ENCODE measurements around the gene KIAA0513. TPM values are rescaled to one million over a fixed set of nuclear protein-coding genes. Genes with fewer than 3 reads are reported as not detected.
"Not testable (repeated sequence)": the region's sequence is repeated elsewhere in the genome, so short reads cannot be mapped to it uniquely, and the experiment has no call there.

Gene KIAA0513
- total RNA-seq, 1 experiment from 2014 or later: 2.4 TPM

DNA sequence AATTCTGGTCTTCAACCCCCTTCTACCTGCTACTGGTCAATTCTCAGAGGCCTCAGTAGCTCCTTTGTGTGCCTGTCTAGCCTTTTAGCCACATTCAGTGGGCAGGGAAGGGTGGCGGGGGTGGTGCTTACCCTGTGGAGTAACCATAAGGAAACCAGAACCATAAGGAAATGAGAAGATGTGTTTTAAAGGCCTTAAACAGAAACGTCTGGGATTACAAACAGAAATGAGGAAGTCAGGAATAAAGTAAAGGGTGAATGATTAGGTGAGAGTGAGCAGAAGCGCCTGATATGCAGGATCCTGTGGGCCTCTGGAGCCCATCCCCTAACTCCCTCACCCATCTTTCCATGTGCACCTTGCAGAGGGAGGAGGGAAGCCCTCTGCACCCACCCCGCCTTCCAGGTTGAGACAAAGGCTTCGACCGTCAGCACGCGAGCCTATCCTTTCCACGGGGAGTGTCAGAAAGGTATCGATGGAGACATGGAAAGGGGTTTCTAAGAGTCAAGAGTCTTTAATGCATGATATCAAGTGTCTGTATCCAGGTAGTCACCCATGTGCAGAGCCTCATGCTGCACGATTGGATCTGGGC is 20.4 kb downstream of the KIAA0513 start:
- Histone ChIP-seq H3K36me3 (no peaks in the 10 kb centered on the region), H3K4me1 (no peaks in the 10 kb centered on the region), H3K9me3 (replicated peaks) (no peaks in the 10 kb centered on the region), H3K27me3 (no peaks in the 10 kb centered on the region), H3K27ac (no peak overlapping the region), H3K4me3 (no peak overlapping the region)
- no peak for DNase-seq

DNA sequence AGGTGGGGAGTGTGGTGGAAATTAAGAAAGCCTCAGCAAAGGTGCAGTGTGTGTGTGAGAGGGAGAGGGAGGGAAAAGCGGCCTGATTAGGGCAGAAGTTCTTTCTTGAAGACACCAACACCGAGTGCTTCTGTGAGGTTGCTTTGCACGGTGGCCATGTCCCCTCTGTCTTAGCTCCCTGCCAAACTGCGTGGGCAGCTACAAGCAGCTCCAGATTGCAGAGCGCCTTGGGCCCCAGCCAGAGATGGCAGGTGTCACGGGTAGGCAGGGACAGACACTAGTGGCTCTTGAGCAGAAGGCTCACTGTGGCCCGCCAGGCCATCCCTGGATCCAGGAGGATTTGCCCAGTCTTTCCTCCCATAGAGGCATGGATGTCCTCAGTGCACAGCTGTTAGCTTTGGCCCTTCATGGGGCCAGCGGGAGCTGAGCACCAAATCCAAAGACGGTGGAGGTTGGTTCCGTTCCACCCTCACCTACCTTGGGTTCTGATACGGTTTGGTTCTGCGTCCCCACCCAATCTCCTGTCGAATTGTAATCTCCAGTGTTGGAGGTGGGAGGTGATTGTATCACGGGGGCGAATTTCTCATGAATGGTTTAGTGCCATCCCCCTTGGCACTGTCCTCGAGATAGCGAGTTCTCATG is 21.4 kb downstream of the KIAA0513 start:
- H3K27me3 ChIP-seq: no peaks in the 10 kb centered on the region
- no peaks in the 10 kb centered on the region for H3K9me3 ChIP-seq (replicated peaks)
- no peak for DNase-seq
- no peak overlapping the region for H3K27ac ChIP-seq
- H3K4me3 ChIP-seq: no peak overlapping the region
- H3K4me1 ChIP-seq: no peaks in the 10 kb centered on the region
- no peaks in the 10 kb centered on the region for H3K36me3 ChIP-seq

DNA sequence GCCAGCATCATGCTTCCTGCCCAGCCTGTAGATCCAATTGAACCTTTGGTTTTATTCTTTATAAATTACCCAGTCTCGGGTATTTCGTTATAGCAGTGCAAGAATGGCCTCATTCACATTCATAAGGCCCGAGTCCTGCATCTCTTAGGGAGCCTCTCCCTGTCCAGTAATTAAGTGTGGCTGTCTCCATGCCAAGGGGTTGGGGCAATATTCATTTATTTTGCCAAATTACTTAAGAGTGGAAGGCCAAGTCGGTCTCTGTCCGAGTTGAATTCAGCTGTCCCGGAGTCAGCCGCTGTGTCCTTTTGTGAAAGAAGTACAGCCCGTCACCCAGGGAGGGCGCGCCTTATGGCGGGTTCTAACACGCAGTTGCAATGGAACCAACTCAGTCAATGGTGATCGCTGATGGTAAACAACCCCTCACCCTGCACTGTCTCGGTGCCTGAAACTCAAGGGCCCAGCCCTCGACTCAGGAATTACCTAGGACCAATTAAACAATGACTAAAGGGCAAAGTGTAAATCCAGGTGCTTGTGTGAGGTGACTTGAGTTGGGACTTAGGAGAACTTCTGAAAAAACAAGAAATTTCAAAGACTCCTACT is 22.2 kb downstream of the KIAA0513 start:
- Histone ChIP-seq H3K9me3 (replicated peaks) (no peaks in the 10 kb centered on the region), H3K27ac (no peak overlapping the region), H3K4me1 (no peaks in the 10 kb centered on the region; the same call in 1 of the 2 replicates), H3K36me3 (no peaks in the 10 kb centered on the region), H3K27me3 (no peaks in the 10 kb centered on the region), H3K4me3 (no peak overlapping the region)
- no peak for DNase-seq

DNA sequence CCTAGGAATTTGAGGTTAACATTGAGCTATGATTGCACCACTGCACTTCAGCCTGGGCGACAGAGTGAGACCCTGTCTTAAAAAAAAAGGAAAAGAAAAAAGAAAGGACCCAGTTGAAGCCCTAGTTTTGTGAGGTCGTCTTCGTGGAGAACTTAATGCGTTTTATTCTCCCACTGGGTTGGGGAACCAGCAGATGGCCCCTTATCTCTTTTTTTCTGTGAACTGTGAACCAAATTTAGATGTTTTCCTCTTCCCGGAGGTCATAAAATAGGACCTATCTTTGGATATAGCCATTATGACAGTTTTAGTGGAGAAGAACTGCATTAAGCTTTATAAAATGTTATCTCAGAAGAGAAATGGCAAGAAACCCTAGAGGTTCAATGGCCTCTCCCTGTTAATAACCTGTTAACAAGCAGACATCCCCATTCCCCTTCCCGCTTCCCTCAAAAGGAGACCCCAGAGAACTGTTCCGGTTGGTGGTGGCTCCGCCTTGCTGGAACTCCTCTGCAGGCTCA is 23.5 kb downstream of the KIAA0513 start:
- Histone ChIP-seq H3K9me3 (replicated peaks) (no peaks in the 10 kb centered on the region), H3K4me3 (no peak overlapping the region), H3K4me1 (peaks cover 6% of the 10 kb centered on the region; the same call in 1 of the 2 replicates), H3K27ac (no peak overlapping the region), H3K27me3 (no peaks in the 10 kb centered on the region), H3K36me3 (no peaks in the 10 kb centered on the region)
- DNase-seq: no peak

DNA sequence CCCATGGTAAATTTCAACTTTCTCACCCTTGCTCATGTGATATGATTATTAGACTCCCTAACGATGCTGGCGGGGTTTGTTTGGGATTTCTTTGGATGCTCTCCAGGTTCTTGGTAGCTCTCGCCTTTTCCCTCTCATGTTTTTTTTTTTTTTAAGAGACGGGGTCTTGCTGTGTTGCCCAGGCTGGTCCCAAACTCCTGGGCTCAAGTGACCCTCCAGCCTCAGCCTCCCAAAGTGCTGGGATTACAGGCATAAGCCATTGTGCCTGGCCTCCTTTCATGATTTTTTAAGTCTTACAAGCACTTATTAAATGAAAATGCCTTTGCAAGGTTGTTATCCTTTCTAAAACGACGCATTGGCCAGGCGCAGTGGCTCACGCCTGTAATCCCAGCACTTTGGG is 24.1 kb downstream of the KIAA0513 start:
- Histone ChIP-seq H3K36me3 (no peaks in the 10 kb centered on the region), H3K27me3 (no peaks in the 10 kb centered on the region), H3K4me1 (peaks cover 7% of the 10 kb centered on the region; the same call in 1 of the 2 replicates), H3K4me3 (no peak overlapping the region), H3K9me3 (replicated peaks) (no peaks in the 10 kb centered on the region), H3K27ac (no peak overlapping the region)
- DNase-seq: no peak

DNA sequence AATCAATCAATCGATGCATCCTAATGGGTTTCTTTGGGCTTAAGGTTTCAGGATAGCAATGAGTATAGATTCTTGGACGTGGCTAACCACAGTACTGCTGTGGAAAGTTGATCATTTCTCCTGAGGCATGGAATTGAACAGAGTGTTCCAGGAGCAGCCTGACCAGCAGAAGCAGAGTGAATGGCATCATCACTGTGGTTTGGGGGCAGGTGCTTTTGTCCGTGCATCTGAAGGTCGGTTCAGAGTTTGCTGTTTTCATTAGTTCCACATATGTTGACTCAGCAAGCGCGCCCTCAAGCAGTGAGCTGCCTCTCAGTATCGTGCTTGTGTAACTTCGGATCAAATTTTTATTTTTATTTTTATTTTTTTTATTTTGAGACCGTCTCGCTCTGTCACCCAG is 24.9 kb downstream of the KIAA0513 start:
- DNase-seq: no peak
- H3K9me3 ChIP-seq (replicated peaks): no peaks in the 10 kb centered on the region
- peaks cover 7% of the 10 kb centered on the region; the same call in 1 of the 2 replicates for H3K4me1 ChIP-seq

DNA sequence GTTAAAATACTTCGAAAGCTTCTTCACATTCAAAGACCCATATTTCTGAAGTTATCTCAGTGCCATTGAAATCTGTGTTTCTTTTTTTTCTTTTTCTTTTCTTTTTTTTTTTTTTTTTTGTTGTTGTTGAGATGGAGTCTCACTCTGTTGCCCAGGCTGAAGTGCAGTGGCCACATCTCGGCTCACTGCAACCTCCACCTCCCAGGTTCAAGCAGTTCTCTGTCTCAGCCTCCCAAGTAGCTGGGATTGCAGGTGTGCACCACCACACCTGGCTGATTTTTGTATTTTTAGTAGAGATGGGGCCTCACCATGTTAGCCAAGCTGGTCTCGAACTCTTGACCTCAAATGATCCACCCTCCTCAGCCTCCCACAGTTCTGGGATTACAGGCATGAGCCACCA is 26.7 kb downstream of the KIAA0513 start:
- not testable (repeated sequence) for H3K27ac ChIP-seq; H3K4me3 ChIP-seq; H3K27me3 ChIP-seq; DNase-seq; H3K4me1 ChIP-seq; H3K9me3 ChIP-seq (replicated peaks); H3K36me3 ChIP-seq

More for the DNA sequence above, 24.9 kb downstream of the KIAA0513 start:
- H3K27ac ChIP-seq: no peak overlapping the region
- H3K27me3 ChIP-seq: no peaks in the 10 kb centered on the region
- H3K4me3 ChIP-seq: no peak overlapping the region
- no peaks in the 10 kb centered on the region for H3K36me3 ChIP-seq

DNA sequence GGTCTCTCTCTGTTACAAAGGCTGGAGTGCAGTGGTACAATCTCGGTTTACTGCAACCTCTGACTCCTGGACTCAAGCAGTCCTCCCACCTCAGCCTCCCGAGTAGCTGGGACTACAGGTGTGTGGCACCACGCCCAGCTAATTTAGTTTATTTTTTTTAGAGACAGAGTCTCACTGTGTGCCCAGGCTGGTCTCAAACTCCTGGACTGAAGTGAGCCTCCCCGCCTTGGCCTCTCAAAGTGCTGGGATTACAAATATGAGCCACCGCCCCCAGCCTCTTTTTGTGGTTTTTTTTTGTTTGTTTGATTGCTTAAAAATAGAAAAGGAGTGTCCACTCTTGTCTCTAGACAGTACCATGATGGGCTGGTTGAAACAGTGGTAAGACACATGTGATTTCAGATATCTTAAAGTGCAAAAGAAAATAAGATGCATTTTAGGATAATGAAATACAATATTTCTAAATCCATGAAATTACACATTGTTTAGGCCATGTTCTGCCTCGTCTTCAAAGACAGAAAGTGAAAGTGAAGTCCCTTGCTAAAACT is 27.4 kb downstream of the KIAA0513 start:
- Histone ChIP-seq H3K4me3 (no peak overlapping the region), H3K36me3 (no peaks in the 10 kb centered on the region), H3K27me3 (no peaks in the 10 kb centered on the region), H3K9me3 (replicated peaks) (no peaks in the 10 kb centered on the region), H3K27ac (no peak overlapping the region; the same call in 1 of the 2 replicates), H3K4me1 (peaks cover 7% of the 10 kb centered on the region; the same call in 1 of the 2 replicates)
- DNase-seq: no peak

DNA sequence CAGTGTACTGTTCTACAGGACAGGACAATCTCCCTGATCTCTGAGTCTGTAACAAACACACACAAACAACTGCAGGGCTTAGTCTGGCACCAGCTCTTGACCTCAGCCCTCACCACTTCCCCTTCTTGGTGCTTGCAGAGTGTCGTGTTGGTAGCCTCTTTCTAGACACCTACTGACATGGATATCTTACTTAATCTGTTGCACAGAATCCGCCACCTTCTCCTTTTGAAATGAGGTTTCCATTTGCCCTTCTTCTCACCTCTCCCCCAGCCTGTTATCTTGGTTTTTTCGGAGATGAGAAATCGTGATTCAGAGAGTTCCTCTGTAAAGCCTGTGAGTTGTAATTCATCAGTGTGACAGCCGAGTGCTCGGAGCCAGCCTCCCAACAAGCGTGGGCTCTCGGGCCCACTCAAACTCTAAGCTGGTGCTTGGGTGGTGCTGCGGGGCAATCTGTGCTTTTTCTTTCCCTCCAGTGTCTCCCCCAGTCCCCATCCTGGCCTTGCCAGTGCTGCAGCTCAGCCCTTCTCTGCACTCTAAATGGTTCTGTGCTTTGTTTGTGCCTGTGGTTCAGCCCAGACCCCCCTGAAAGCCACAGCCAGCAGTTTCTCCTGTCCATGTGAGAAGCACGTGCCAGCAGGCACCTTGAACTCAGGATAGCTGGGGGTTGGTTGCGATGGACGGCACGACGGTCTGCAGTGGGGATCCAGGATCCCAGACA is 28.1 kb downstream of the KIAA0513 start:
- no peaks in the 10 kb centered on the region for H3K36me3 ChIP-seq
- H3K4me1 ChIP-seq: peaks cover 7% of the 10 kb centered on the region; the same call in 1 of the 2 replicates
- no peaks in the 10 kb centered on the region for H3K27me3 ChIP-seq
- H3K27ac ChIP-seq: peak overlapping the region; percentile 19; the same call in 1 of the 2 replicates
- peak; percentile 34 to 56 for DNase-seq
- no peak overlapping the region; the same call in 1 of the 2 replicates for H3K4me3 ChIP-seq
- H3K9me3 ChIP-seq (replicated peaks): no peaks in the 10 kb centered on the region

DNA sequence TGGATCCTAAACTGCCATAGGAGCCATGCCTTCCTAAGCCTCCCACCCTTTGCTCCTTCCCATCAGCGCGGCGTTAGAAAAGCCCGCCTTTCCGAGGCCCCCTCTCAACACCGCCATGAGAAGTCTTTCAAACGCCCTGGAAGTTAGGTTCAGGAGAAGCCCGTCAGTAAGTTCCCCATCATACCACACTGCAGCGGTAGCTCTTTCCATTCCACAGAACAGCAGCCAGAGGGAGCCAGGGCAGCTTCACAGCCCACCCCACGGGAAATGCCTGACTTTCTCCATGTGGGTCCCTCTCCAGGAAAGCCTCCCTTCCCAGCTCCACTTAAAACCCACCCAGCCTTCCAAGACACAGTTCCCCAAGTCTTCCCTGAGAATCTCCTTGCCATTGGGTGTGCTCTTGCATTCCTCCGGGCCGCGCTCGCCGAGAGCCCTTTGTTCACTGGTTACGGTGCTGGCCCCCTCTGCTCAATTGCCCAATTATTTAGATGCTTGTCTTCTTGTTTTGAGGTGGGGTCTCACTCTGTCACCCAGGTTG is 28.7 kb downstream of the KIAA0513 start:
- Histone ChIP-seq H3K27ac (no peak overlapping the region), H3K4me3 (no peak overlapping the region)
- peak in 1 of 2 experiments; percentile 26 for DNase-seq

DNA sequence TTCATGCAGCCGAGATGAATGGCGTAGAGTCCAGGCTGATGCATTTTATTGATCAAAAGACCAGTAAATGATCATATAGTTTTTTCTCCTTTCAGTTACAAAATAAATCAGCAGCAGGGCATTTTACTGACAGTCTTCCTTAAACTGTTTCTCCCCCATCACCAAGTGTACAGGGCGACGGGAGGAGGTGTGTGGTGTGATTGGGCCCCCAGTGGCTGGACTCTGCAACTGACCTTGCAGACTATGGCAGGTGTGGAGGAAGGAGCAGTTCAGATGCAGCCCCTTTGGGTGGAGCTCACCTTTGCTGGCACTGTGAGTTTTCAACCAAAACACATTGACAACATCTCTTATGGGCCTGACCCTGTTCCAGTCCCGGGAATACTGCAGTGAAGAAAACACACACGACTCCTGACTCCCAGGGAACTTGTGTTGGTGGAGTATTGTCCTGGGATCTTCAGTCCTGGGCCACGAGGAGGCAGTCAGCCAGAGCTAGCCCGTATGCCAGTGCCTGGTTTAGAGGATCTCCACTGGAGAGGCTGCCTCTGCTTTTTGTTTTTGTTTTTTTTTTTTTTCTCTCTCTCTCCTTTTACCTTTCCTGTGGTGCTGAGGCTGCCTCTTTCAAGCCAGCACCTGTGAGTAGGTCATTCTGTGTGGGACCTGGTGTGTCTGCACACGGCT is 29.8 kb downstream of the KIAA0513 start:
- Histone ChIP-seq H3K27me3 (no peaks in the 10 kb centered on the region), H3K36me3 (no peaks in the 10 kb centered on the region), H3K9me3 (replicated peaks) (no peaks in the 10 kb centered on the region), H3K4me3 (no peak overlapping the region), H3K27ac (no peak overlapping the region), H3K4me1 (peaks cover 7% of the 10 kb centered on the region; the same call in 1 of the 2 replicates)
- no peak for DNase-seq

More for the DNA sequence above, 28.7 kb downstream of the KIAA0513 start:
- Histone ChIP-seq H3K4me1 (peaks cover 7% of the 10 kb centered on the region; the same call in 1 of the 2 replicates), H3K9me3 (replicated peaks) (no peaks in the 10 kb centered on the region), H3K27me3 (no peaks in the 10 kb centered on the region), H3K36me3 (no peaks in the 10 kb centered on the region)

DNA sequence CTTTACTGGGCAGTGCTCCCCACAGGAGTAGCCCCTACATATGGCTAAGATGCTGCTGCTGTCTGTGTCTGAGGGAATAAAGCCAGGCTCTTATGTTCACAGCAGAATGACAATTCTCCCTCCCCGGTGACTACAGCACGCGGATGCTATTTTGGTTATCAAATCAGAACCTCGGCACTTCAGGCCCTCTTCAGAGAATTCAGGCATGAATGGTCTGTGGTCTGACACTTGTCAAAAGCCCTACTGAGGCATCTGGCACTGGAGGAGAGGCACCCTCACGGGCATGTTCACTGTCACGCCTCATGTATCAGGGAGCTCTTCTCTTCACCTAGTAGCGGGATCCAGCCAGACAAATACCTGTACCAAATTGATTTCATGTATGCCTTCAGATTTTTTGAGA is 30.4 kb downstream of the KIAA0513 start:
- no peak overlapping the region for H3K27ac ChIP-seq
- H3K9me3 ChIP-seq (replicated peaks): no peaks in the 10 kb centered on the region
- H3K4me3 ChIP-seq: no peak overlapping the region
- peaks cover 7% of the 10 kb centered on the region; the same call in 1 of the 2 replicates for H3K4me1 ChIP-seq
- no peaks in the 10 kb centered on the region for H3K36me3 ChIP-seq
- H3K27me3 ChIP-seq: no peaks in the 10 kb centered on the region
- no peak for DNase-seq

DNA sequence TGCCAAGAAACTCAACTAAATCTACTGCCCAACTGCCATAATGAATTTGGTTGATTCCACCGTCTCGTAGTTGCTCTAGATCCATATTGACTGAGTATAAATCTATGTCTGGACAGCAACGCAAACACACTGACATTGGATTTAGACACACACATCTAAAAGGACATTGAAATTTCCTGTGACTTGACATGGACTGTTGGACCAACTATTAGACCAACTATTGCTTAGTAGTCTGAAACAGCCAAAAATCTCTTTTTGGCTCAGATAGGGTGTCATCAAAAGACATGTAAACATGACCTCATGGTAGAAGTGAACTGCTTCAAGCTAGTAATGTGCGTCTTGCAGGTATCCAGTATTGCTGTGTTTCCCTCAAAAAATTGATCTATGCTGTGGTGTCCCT is 31.3 kb downstream of the KIAA0513 start:
- H3K36me3 ChIP-seq: no peaks in the 10 kb centered on the region
- H3K27me3 ChIP-seq: no peaks in the 10 kb centered on the region
- no peak overlapping the region for H3K27ac ChIP-seq
- H3K4me3 ChIP-seq: no peak overlapping the region
- H3K9me3 ChIP-seq (replicated peaks): no peaks in the 10 kb centered on the region
- peaks cover 7% of the 10 kb centered on the region; the same call in 1 of the 2 replicates for H3K4me1 ChIP-seq
- no peak for DNase-seq

DNA sequence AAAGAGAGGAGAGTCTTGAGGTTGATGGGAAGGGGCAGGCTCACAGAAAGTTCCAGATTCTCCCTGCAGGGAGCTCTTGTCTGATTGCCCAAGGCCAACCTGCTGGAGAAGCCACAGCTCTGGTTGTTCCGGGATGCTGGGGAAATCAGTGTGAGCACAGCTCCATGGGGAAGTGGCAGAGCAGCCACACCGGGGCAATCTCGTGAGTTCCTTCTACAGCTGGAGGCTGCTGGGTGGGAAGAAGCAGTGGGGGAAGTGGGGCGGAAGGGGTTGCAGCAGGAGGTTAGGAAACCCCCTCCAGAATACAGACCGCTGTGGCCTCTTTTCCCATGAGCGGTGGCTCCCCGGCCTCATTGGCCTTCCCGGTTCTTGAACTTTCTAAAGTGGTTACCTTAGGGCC is 34.0 kb downstream of the KIAA0513 start:
- no peaks in the 10 kb centered on the region for H3K9me3 ChIP-seq (replicated peaks)
- H3K27ac ChIP-seq: no peak overlapping the region
- no peaks in the 10 kb centered on the region for H3K4me1 ChIP-seq
- no peaks in the 10 kb centered on the region for H3K36me3 ChIP-seq
- no peak for DNase-seq
- no peak overlapping the region for H3K4me3 ChIP-seq
- no peaks in the 10 kb centered on the region for H3K27me3 ChIP-seq

All from SJCRH30 (cell line).